ENCODE results near the gene PRKACA. TPM values are rescaled to one million over a fixed set of nuclear protein-coding genes. Genes with fewer than 3 reads are reported as not detected.

The PRKACA gene
- total RNA-seq, 2 donors from 2014 or later = 34.8 to 106 TPM

- DNase-seq (ENCODE audit: low spot score) = no peak
- no peaks in the 10 kb centered on the region for H3K27me3 ChIP-seq (replicated peaks; ENCODE audit: insufficient read depth)
- no peaks in the 10 kb centered on the region for H3K36me3 ChIP-seq
- H3K9me3 ChIP-seq = no peaks in the 10 kb centered on the region
- H3K27ac ChIP-seq = no peak overlapping the region
- TF ChIP-seq POLR2A (IDR thresholded peaks at IDR 0.05) (no peak), CTCF (IDR thresholded peaks at IDR 0.05) (no peak), POLR2AphosphoS5 (IDR thresholded peaks at IDR 0.05) (no peak)
- intact Hi-C loops (cut with DNase I) = no loop called here
- H3K4me3 ChIP-seq = no peak overlapping the region
- 71% methylated on average over 11 of the region's 11 CpGs for WGBS
- no peaks in the 10 kb centered on the region for H3K4me1 ChIP-seq (replicated peaks)
Observed at GRCh38 chr19:14164082-14164481, 46.5 kb upstream of the PRKACA start.

- TF ChIP-seq POLR2A (IDR thresholded peaks at IDR 0.05) = no peak
- TF ChIP-seq CTCF (IDR thresholded peaks at IDR 0.05) = no peak
- no peak for TF ChIP-seq POLR2AphosphoS5 (IDR thresholded peaks at IDR 0.05)
- no peaks in the 10 kb centered on the region for H3K4me1 ChIP-seq (replicated peaks)
- no peak overlapping the region for H3K27ac ChIP-seq
- no peak for DNase-seq (ENCODE audit: low spot score)
- intact Hi-C loops (cut with DNase I) = no loop called here
- H3K4me3 ChIP-seq = no peak overlapping the region
- no peaks in the 10 kb centered on the region for H3K27me3 ChIP-seq (replicated peaks; ENCODE audit: insufficient read depth)
- H3K36me3 ChIP-seq = no peaks in the 10 kb centered on the region
- 95% methylated on average over 38 of the region's 38 CpGs for WGBS
- H3K9me3 ChIP-seq = no peaks in the 10 kb centered on the region
Observed at GRCh38 chr19:14162871-14163297, 45.3 kb upstream of the PRKACA start.

- 92% methylated on average over 19 of the region's 19 CpGs for WGBS
- TF ChIP-seq POLR2A (IDR thresholded peaks at IDR 0.05) = no peak
- TF ChIP-seq POLR2AphosphoS5 (IDR thresholded peaks at IDR 0.05) = no peak
- no peak for TF ChIP-seq CTCF (IDR thresholded peaks at IDR 0.05)
- DNase-seq (ENCODE audit: low spot score) = no peak
- H3K36me3 ChIP-seq = peaks cover 0 to 3% of the 10 kb centered on the region in 2 donors
- no peaks in the 10 kb centered on the region for H3K27me3 ChIP-seq (replicated peaks; ENCODE audit: insufficient read depth)
- no peaks in the 10 kb centered on the region for H3K9me3 ChIP-seq
- H3K4me1 ChIP-seq (replicated peaks) = no peaks in the 10 kb centered on the region
- no peak overlapping the region for H3K27ac ChIP-seq
- no peak overlapping the region for H3K4me3 ChIP-seq
- intact Hi-C loops (cut with DNase I) = no loop called here
Observed at GRCh38 chr19:14161305-14161704, 43.7 kb upstream of the PRKACA start.

GRCh38 chr19:14160017-14160703 is 42.6 kb upstream of the PRKACA start:
- WGBS = 85% methylated on average over 23 of the region's 25 CpGs
- Histone ChIP-seq H3K27ac (no peak overlapping the region), H3K4me1 (replicated peaks) (no peaks in the 10 kb centered on the region), H3K27me3 (replicated peaks; ENCODE audit: insufficient read depth) (no peaks in the 10 kb centered on the region), H3K9me3 (no peaks in the 10 kb centered on the region), H3K4me3 (no peak overlapping the region), H3K36me3 (peaks cover 0 to 3% of the 10 kb centered on the region in 2 donors)
- TF ChIP-seq POLR2A (IDR thresholded peaks at IDR 0.05) (no peak), POLR2AphosphoS5 (IDR thresholded peaks at IDR 0.05) (no peak), CTCF (IDR thresholded peaks at IDR 0.05) (no peak)
- DNase-seq (ENCODE audit: low spot score) = no peak
- intact Hi-C loops (cut with DNase I) = no loop called here

- Histone ChIP-seq H3K4me3 (no peak overlapping the region), H3K27me3 (replicated peaks; ENCODE audit: insufficient read depth) (no peaks in the 10 kb centered on the region), H3K4me1 (replicated peaks) (no peaks in the 10 kb centered on the region), H3K36me3 (peaks cover 0 to 3% of the 10 kb centered on the region in 2 donors), H3K27ac (no peak overlapping the region), H3K9me3 (no peaks in the 10 kb centered on the region)
- no peak for DNase-seq (ENCODE audit: low spot score)
- intact Hi-C loops (cut with DNase I) = no loop called here
- WGBS = 69% methylated on average over 12 of the region's 12 CpGs
- TF ChIP-seq POLR2AphosphoS5 (IDR thresholded peaks at IDR 0.05) (no peak), POLR2A (IDR thresholded peaks at IDR 0.05) (no peak), CTCF (IDR thresholded peaks at IDR 0.05) (no peak)
Observed at GRCh38 chr19:14159059-14159458, 41.5 kb upstream of the PRKACA start.

Data from prostate gland (tissue), 2 donors.